Activated effector memory CD4-positive, alpha-beta T cell treated with anti-CD3 and anti-CD28 coated beads, Interleukin-2, amount 50 U/mL, for 16 hours (primary cell): ENCODE measurements around the gene XCL1.
"Not testable (repeated sequence)": the region's sequence is repeated elsewhere in the genome, so short reads cannot be mapped to it uniquely, and the experiment has no call there.

Experiments used
- DNase-seq: peaks from one replicate; pipeline ENCODE4 v3.0.0-alpha.2; 2020

XCL1 gene

GRCh38 chr1:168576245-168576688, at the start of gene XCL1:
Gene XCL1 (plus strand): TSS chr1:168576605. CDS start chr1:168576638, 33 bp downstream.
- DNase-seq, result not testable (repeated sequence)

GRCh38 chr1:168529518-168529917, 46.9 kb upstream of the XCL1 start:
- DNase-seq, result no peak

- no peak for DNase-seq
Observed at GRCh38 chr1:168531615-168532345, 44.6 kb upstream of the XCL1 start.

GRCh38 chr1:168535536-168535935, 40.9 kb upstream of the XCL1 start:
- no peak for DNase-seq

- DNase-seq, result not testable (repeated sequence)
Observed at GRCh38 chr1:168540798-168541197, 35.6 kb upstream of the XCL1 start.

GRCh38 chr1:168542978-168543377, 33.4 kb upstream of the XCL1 start:
- DNase-seq, result not testable (repeated sequence)

GRCh38 chr1:168543840-168544498, 32.4 kb upstream of the XCL1 start, which contains the start of gene XCL2:
Gene XCL2 (minus strand): TSS chr1:168543997. CDS start chr1:168543964, 33 bp downstream.
- DNase-seq, result not testable (repeated sequence)

- DNase-seq, result not testable (repeated sequence)
Observed at GRCh38 chr1:168545678-168546552, 30.5 kb upstream of the XCL1 start.

- not testable (repeated sequence) for DNase-seq
Observed at GRCh38 chr1:168546553-168546895, 29.9 kb upstream of the XCL1 start.

- no peak for DNase-seq
Observed at GRCh38 chr1:168550971-168551370, 25.4 kb upstream of the XCL1 start.

GRCh38 chr1:168551688-168552087, 24.7 kb upstream of the XCL1 start:
- DNase-seq, result no peak

GRCh38 chr1:168552961-168553360, 23.4 kb upstream of the XCL1 start:
- DNase-seq, result no peak

GRCh38 chr1:168553680-168554553, 22.5 kb upstream of the XCL1 start:
- no peak for DNase-seq

GRCh38 chr1:168554603-168555483, 21.6 kb upstream of the XCL1 start:
- DNase-seq, result no peak

GRCh38 chr1:168555508-168556046, 20.8 kb upstream of the XCL1 start:
- no peak for DNase-seq

GRCh38 chr1:168556647-168557046, 19.8 kb upstream of the XCL1 start:
- no peak for DNase-seq

GRCh38 chr1:168560370-168560769, 16.0 kb upstream of the XCL1 start:
- DNase-seq, result no peak

- DNase-seq, result no peak
Observed at GRCh38 chr1:168561989-168562388, 14.4 kb upstream of the XCL1 start.

GRCh38 chr1:168565825-168566224, 10.6 kb upstream of the XCL1 start:
- no peak for DNase-seq

GRCh38 chr1:168567007-168567406, 9.4 kb upstream of the XCL1 start:
- no peak for DNase-seq

- DNase-seq, result no peak
Observed at GRCh38 chr1:168567568-168567967, 8.8 kb upstream of the XCL1 start.
